GM18502 (cell line): Measurements from ENCODE around the gene EPB41L1.

Experiments used
- ATAC-seq: cut with Tn5 transposase; IDR thresholded peaks from one replicate; pipeline ENCODE4 v1.9.1; 2021; ENCODE audit warnings: mild to moderate bottlenecking; ENCODE audit not compliant: unreplicated experiment, poor library complexity

The EPB41L1 gene

DNA sequence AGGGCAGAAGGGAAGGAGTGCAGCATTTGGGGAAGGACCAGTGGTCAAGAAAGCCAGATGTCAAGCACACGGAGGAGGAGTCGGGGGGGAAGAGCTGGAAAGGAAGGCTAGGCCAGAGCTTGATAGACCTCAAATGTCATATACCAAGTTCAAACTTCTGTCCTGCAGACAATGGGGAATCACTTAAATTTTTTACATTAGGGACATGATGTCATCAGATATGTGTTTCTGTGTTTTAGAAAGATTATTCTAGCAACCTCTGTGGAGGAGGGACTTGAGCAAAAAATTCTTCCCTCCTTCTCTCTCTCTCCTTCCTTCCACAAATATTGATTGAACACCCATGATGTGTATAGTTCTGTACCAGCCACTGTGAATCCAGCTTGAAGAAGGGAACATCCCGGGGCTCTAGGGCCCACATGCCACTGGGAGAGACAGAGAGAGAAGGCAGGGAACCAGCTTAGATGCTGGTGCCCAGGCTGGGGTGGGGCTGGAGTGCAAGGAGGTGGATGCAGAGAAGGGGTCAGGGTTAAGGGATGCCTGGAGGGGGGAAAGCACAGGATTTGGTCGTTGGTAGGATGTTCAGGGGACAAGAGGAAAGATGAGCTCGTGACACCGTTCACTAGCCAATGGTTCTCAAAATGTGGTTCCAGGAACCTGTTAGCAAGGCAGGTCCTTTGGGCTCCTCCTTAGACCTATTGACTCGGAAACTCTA, 61.9 kb downstream of the EPB41L1 start:
- ATAC-seq, result no peak

DNA sequence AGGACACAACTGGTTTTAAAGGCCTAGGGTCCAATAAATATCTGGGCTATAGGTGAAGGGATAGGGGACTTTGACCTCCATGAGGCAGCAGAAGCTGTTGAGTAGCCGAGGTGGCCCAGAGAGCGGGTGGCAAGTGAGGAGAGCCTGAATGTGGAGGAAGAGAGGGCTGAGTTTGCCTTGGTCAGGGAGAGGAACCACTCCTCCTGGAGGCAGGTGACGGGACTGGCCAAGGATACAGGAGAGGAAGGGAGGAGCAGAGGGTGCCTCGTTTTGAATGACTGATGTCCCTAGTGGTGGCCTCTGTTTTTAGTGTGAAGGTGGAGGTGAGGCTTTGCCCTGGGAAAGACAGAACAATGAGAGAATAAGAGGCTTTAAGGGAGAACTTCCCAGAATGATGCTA, 62.7 kb downstream of the EPB41L1 start:
- ATAC-seq, result no peak

DNA sequence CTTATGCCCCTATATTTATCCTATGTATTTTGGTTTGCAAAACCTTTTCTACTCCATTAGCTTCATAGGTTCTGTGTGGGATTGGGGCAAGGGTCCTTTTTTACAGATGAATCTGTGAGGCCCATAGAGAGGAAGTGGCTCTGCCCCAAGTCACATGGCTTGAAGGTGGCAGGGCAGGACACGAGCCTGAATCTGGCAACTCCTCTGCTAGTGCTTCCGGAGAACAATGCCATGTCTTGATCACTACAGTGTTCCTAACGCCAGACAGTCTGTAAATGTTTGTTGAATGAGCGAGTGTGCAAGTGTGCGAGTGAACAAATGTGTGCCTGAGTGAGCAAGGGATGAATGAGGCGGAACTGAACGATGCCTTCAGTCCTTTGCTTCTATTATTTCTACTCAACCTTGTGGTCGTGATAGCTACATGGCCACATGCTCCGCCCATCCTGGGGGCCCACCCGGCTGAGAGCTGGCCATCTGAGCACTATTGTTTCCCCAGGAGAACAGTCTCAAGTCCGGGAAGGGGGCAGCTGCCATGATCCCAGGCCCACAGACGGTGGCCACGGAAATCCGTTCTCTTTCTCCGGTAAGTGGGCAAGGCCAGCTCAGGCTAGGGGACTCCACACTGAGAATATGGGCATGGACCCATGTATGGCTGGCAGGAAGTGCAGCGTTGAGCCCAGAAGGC, 64.0 kb downstream of the EPB41L1 start:
- ATAC-seq, result no peak

DNA sequence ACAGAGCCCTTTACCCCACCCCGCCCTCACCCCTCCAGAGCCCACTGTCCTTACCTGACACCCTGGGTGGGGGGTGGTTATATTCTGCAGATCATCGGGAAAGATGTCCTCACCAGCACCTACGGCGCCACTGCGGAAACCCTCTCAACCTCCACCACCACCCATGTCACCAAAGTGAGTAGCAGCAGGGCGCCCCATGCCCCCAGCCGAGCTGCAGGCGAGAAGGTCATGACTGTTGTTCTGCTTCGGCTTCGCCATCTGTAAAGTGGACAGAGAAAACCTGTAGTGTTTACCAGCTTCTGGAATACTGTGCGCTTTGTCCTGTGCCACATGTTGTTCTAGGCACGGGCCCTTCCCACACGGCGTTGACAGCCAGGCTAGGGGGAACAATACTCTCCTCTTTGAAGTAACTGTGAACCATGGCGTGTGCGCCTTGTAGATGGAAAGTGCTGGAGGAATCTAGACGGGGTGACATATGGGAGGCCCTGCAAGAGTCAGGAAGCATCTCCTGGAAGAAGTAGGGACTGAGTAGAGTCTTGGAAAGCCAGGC, 65.2 kb downstream of the EPB41L1 start:
- ATAC-seq, result no peak

DNA sequence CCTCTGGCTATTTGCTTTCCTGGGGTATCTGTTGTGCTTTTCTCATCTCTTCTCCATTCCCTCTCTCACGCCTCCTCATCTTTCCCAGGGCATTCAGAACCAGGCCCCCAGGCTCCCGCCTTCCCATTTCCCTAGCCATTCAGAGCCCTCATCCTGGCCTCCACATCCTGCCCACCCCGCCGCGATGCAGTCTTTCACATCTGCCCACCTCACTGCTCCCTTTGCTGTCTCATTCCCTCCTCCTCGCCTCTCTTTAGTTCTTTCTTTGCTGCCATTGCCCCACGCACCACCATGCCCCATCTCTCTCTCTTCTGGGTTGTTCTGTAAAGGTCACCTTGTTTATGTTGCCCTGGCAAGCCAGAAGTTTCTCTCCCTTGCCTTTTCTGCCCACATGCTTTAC, 71.1 kb downstream of the EPB41L1 start:
- no peak for ATAC-seq

DNA sequence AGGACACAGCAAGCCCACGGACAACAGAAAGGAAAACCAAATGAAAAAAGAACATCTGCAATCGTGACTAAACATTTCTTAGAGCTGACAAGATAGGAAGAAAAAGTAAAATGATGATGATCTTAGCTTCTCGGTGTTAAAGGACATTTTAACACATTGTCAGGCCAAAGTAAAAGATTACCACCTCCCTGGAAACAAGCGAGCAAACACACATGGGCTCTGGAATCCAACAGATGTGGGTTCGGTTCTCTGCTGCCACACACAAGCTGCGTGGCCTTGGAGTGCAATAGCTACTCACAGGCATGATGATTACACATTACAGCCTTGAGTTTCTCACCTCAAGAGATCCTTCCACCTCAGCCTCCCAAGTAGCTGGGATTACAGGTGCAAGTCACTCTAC, 74.2 kb downstream of the EPB41L1 start:
- no peak for ATAC-seq

DNA sequence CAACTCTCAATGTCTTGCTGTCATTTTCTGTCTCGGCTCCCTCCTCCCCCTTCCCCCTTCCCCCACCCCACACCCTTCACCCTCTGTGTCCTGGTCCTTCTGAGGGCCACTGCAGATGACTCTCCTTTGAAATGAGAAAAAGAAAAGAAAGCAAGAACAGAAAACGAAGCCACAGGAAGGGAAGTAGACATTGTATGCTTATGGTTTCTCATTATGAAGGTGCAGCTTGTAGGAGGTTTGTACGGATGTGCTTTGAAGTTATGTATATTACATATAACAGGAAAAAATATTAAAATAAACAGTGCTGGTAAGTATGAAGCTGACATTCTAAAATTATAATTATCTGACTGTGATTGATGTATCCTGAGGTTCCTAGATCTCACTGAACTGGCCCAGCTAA, 75.5 kb downstream of the EPB41L1 start:
- ATAC-seq, result no peak

DNA sequence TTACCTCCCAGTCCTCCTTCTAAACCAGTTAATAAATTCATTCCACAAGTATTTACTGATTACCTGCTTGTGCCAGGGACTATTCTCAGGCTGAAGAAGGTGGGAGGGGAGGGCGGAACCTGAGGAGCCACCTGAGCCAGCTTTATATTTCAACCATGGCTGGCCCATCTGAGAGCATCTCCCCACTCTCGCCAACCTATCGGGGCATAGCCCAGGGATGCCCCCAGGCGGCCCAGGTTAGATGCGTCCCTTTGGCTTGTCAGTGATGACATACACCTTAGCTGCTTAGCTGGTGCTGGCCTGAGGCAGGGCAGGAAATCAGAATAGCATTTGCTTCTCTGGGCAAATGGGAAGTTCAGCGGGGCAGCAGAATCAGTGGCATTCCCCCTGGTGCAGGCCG, 76.8 kb downstream of the EPB41L1 start:
- no peak for ATAC-seq

DNA sequence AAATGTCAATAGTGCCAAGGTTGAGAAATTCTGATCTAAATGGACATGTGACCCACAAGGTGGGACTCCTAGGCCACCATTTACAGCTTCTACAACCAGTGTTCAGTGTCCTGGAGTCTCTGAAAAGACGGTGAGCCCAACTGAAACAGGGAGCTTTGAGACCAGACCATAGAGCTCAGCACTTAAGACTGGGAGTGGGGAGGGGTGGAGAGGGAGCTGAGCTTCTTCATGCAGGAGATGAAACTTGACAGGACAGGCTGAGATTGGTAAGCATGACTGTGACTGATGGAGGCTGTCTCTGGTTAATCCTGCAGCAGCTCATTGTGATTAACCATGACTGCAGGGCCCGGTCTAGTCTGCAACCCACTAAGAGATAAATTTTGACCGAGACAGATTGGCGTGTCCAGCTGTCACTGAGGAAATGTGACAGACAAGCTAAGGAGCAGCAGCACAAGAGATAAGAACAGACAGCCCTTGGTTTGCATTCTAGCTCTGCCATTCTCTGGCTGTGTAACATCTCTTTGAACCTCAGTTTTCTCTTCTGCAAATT, 80.3 kb downstream of the EPB41L1 start:
- no peak for ATAC-seq

DNA sequence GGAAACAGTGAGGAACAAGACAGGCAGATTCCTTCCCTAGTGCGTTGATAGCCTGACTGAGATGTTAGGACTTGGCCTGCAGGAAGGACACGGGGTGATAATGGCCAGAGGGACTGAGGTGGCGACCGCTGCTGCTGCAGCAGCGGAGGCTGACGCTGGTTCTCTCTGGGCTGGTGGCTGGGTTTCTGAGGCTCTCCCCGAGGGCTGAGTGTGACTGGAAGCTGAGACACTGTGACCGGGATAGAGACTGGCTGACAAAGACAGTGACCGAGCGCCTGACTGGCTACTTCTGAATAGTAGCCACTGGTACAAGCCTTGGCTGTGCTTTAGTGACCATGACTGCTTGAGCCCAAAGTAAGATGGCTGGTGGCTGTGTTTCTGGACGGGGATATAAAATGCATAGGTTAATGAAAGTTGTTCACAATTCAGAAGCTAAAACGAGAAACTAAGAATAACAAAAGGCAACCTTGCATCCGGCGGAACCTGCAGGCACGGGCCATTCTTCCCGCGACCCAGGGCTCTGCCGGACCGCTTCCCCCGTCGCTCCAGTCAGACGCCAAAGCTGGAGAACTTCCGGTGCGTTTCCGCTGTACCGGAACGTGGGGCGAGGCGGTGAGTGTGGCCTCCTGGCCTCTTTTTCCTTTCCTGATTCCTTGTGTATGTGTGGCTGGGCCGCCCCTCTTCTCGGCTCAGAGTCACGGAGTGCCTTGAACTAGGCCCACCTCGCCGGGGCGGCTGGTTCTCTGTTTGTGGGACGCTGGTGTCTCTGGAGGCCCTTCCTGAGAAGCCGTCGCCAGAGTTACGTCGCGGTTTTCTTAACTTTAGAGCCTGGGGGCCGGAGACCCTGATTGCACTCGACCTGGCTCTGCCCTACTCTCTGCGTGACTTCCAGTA, 81.6 kb downstream of the EPB41L1 start, which contains the start of gene AAR2:
AAR2 (plus strand) TSS at position 587 of the 894 bp plus-strand sequence. CDS start 3,391 bp downstream, outside the sequence.
- peak; percentile 80 for ATAC-seq

DNA sequence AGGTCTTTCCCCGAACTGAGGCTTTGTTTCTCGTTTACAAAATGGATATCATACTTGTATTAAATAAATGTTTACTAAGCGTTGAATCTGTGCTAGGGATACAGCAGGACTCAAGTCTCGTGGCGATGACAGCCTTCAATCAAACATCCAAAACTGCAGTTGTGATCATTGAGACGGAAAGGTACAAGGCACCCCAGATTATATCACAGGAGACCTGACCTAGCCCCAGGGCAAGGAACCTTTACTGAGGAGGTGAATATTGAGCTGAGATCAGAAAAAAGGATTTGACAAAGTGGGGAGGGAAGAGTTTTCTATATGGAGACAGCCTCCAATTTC, 82.2 kb downstream of the EPB41L1 start:
- no peak for ATAC-seq

DNA sequence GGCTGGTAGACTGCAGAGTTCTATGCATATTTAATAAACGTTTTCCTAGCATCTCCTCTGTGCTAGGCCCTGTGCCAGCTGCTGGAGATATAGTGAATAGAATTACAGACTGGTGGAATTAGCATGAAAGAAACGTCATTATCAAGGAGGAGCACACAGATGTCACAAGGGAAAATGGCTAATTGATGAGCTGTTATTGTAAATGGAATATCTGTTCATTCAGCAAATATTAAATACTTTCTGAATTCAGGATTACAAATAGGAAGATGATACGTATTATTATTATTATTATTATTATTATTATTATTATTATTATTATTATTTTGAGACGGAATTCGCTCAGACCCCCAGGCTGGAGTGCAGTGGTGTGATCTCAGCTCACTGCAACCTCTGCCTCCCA, 82.9 kb downstream of the EPB41L1 start:
- no peak for ATAC-seq

DNA sequence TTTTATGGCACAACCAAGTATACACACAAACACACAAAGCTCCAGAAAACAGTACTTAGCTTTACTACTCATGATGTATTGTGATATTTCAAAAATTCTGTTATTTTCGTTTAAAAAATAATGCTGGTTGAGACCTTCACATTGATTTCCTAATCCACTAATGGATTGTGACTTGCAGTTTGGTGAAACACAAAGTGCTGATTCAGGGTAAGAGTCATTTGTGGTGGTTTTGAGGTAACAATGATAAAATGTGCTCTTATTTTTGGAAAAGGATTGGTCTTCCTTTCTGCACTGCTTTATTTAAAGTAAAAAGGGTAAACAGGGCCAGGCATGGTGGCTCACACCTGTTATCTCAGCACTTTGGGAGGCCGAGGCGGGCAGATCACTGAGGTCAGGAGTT, 83.6 kb downstream of the EPB41L1 start:
- no peak for ATAC-seq

DNA sequence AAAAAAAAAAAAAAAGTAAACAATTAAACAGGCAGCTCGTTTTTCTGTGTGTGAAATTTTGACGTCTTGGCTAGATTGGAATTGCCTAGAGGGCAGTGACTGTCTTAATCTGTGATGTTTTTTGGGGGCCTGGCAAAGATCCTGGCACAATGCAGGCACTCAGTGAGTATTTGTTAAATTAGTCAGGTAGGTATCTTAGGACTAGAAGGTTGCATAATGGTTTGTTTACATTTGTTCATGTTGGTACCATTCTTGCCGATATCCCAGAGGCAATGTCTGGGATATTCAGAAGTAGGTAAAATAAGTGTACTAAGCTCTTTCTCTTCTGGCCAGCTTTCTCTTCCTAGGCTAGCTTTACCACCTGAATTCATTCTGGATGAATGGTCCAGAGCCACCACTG, 84.2 kb downstream of the EPB41L1 start:
- ATAC-seq, result no peak

DNA sequence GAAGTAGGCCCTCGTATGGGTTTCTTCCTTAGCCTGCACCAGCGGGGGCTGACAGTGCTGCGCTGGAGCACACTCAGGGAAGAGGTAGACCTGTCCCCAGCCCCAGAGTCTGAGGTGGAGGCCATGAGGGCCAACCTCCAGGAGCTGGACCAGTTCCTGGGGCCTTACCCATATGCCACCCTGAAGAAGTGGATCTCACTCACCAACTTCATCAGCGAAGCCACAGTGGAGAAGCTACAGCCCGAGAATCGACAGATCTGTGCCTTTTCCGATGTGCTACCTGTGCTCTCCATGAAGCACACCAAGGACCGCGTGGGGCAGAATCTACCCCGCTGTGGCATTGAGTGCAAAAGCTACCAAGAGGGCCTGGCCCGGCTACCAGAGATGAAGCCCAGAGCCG, 85.5 kb downstream of the EPB41L1 start:
- no peak for ATAC-seq

DNA sequence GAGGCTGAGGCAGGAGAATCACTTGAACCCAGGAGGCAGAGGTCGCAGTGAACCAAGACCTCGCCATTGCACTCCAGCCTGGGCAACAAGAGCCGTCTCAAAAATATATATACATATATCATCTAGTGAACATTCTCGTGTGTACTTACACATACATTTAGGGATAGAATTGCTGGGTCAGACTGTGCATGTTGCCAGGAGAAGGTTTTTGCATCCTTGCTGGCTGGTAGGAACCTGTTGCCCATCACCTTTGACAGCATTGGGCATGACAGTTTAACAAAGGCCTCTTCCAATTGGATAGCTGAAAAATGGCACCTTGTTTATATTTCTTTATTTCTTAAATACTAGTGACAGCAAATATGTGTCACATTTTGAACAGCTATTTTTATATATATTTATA, 87.1 kb downstream of the EPB41L1 start:
- ATAC-seq, result no peak

DNA sequence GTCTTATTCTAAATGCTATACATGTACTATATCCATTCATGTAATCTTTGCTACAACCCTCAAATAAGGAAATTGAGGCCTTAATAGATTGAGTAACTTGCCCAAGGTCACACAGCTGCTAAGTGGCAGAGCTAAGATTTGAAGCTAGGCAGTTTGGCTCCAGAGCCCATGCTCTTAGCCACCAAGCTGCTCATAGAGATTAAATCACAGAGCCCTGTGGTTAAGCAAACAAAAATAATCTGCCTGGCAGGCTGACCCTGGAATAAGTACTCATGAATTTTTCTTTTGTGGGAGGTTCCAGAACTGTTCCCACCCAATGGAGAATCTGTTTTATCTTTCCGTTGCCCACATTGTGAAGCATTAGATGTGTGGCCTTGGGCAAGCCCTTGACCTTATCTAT, 89.2 kb downstream of the EPB41L1 start:
- no peak for ATAC-seq

DNA sequence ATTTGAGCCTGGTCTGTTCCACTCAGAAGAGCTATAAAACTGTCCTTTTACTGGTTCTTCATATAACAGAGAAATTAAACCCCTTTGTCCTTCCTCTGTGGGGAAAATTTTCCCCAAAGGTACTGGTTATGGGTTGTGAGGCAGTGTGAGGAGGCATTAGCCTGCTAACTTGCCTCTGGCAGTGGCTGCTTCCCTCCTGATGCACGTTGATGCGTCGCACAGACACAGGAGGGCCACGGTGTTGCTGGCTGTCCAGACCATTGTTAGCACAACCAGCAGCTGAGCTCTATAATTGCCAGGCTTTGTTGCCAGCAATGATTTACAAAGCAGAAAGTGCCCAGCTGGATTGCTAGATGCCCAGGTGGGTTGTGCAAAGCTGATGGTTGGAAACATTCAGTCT, 91.9 kb downstream of the EPB41L1 start:
- no peak for ATAC-seq

DNA sequence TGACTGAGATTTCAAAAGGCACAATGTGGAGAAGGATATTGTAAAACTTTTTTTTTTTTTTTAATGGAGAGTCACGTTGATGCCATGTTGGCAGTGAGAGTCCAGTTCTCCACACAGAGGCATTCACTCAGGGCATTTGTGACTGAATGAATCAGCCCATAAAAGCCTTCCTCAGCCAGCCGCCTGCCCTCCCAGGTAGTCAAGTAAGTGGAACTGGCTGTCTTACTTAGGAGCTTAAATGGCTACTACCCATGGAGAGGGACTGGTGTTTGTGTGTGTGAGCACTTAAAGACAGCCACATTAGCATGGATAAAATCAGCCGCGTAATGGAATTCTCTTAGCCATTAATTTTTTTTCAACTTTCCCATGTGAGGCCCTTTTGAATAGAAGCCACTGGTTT, 94.3 kb downstream of the EPB41L1 start:
- no peak for ATAC-seq

DNA sequence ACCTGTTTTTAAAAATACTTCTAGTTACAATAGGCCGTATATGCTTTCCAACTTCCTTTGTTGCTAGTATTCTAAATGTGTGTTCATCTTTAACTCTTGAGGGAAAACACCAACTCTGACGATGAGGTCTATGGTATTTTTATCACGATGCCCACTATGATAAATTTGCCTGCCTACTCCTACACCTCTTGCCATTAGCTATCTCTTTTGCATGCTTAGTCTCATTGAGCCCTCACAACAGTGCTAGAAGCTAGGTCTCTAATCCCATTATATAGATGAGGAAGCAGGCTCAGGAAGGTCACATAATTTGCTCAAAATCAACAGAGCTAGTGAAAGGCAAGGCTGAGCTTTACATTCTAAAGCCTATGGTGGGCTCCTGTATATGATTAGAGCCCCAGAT, 94.9 kb downstream of the EPB41L1 start:
- ATAC-seq, result no peak

DNA sequence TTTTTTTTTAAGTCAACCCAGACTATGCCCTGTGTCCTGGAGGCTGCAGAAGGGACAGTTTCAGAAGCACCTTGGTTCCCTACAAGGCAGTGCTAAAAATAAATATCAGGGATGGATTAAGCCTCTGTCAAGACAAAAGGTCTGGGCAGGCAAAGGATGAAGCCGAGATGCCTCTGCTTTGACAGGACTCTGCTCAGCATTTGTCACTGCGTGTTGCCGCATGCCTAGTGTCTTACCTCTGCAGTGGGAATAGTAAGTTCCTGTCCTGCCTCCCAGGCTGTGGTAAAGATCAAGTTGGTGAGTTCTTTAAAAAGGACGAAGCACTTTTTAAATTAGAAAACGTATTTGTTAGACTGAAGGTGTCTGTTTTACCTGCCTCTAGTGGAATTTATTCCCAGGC, 96.9 kb downstream of the EPB41L1 start:
- ATAC-seq, result no peak
